ENCODE results near the gene BTBD16. TPM values are rescaled to one million over a fixed set of nuclear protein-coding genes. Genes with fewer than 3 reads are reported as not detected.

BTBD16 gene
- total RNA-seq, 2 donors from 2014 or later = 0.62 TPM; not detected in 1

DNA sequence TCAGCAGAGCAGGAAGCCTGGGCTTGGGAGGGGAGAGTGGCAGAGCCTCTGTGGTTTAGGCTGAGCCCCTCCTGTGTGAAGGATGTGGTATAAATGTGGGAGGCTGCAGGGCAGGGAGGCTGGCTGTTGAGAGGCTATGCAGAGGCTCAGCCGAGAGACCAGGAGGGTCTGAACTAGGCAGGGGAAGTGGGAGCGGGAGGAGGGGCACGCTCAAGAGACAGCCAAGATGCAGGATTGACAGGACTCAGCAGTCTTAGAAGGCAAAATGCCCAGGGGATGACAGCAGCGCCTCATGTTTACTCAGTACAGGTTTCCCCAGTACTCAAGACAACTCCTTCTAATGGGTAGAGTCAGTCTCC lies 24.3 kb downstream of the BTBD16 start:
- TF ChIP-seq POLR2A (IDR thresholded peaks at IDR 0.05) (no peak), POLR2AphosphoS5 (IDR thresholded peaks at IDR 0.05) (no peak)
- TF ChIP-seq, protein P1, sequence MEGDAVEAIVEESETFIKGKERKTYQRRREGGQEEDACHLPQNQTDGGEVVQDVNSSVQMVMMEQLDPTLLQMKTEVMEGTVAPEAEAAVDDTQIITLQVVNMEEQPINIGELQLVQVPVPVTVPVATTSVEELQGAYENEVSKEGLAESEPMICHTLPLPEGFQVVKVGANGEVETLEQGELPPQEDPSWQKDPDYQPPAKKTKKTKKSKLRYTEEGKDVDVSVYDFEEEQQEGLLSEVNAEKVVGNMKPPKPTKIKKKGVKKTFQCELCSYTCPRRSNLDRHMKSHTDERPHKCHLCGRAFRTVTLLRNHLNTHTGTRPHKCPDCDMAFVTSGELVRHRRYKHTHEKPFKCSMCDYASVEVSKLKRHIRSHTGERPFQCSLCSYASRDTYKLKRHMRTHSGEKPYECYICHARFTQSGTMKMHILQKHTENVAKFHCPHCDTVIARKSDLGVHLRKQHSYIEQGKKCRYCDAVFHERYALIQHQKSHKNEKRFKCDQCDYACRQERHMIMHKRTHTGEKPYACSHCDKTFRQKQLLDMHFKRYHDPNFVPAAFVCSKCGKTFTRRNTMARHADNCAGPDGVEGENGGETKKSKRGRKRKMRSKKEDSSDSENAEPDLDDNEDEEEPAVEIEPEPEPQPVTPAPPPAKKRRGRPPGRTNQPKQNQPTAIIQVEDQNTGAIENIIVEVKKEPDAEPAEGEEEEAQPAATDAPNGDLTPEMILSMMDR (IDR thresholded peaks at IDR 0.05) = no peak
- 79% methylated on average over 4 of the region's 4 CpGs for WGBS
- no peak overlapping the region for H3K4me3 ChIP-seq
- H3K36me3 ChIP-seq = no peaks in the 10 kb centered on the region
- no peaks in the 10 kb centered on the region for H3K9me3 ChIP-seq
- no peaks in the 10 kb centered on the region for H3K4me1 ChIP-seq (replicated peaks)
- no peak for DNase-seq (ENCODE audit: low spot score)
- no peaks in the 10 kb centered on the region for H3K27me3 ChIP-seq (replicated peaks; ENCODE audit: insufficient read depth)
- intact Hi-C loops (cut with DNase I) = loop anchor here (5.0 kb wide), 1 partner anchor 47 kb away; no protein-coding TSS in a partner anchor
- H3K27ac ChIP-seq = no peak overlapping the region

DNA sequence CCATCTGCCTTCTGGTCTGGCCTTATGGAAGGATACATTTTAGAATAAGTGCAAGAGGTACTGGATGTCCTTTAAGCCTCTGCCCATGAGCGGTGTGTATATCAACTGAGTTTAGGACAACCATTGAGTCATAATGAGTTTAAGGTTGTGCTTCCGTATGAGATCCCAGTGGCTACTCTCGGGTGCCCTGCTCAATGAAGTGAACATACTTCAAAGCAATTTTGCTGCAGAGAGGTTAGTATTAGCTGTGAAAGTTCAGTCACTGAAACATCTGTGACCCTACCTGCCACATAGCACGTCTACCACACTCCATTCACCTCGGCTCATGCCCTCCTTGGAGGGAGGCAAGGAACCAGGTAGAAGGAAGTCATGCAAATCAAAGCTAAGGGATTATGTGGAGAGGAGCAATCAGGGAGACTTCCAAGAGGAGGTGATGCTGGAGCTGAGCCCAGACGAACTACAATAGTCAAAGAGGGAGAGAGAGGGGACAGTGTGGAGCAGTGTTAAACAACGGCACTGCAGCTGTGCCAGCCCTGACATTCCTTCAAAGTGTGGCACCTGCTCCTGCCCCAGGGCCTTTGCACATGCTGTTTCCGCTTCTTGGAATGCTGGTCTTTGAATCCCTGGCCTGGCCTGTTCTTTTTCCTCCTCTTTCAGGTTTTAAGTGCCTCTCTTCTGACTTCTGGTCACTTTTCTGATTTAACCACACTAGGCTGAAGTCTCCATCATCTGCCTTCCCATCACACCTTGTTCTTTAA lies 25.4 kb downstream of the BTBD16 start:
- intact Hi-C loops (cut with DNase I) = loop anchor here (5.0 kb wide), 1 partner anchor 46 kb away; no protein-coding TSS in a partner anchor
- Histone ChIP-seq H3K27ac (no peak overlapping the region), H3K4me3 (no peak overlapping the region), H3K9me3 (no peaks in the 10 kb centered on the region), H3K4me1 (replicated peaks) (no peaks in the 10 kb centered on the region), H3K27me3 (replicated peaks; ENCODE audit: insufficient read depth) (no peaks in the 10 kb centered on the region), H3K36me3 (no peaks in the 10 kb centered on the region)
- 89% methylated on average over 7 of the region's 8 CpGs for WGBS
- no peak for DNase-seq (ENCODE audit: low spot score)
- TF ChIP-seq, protein P1 (IDR thresholded peaks at IDR 0.05) = no peak
- TF ChIP-seq POLR2A (IDR thresholded peaks at IDR 0.05) = no peak
- no peak for TF ChIP-seq POLR2AphosphoS5 (IDR thresholded peaks at IDR 0.05)

DNA sequence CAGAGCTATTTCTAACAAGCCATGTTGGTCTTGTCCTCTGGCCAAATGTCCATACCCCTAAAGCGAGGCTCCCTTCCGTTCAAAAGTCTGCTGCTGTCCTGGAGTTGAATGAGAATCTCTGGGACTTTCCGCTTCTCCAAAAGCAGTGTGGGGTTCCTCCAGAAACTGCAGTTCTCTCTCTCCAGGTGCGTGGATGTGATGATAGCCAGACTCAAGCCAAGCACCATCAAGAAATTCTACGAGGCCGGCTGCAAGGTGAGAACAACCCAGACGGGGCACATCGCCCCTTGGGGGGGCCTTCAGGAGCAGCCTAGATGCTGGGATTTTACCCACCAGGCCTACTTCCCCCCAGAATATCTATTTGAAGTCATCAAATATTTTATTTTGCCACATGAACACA lies 26.5 kb downstream of the BTBD16 start:
- Histone ChIP-seq H3K9me3 (no peaks in the 10 kb centered on the region), H3K36me3 (no peaks in the 10 kb centered on the region), H3K4me1 (replicated peaks) (no peaks in the 10 kb centered on the region), H3K27ac (no peak overlapping the region), H3K27me3 (replicated peaks; ENCODE audit: insufficient read depth) (no peaks in the 10 kb centered on the region), H3K4me3 (no peak overlapping the region)
- intact Hi-C loops (cut with DNase I) = loop anchor here (5.0 kb wide), 1 partner anchor 45 kb away; no protein-coding TSS in a partner anchor
- WGBS = 84% methylated on average over 8 of the region's 8 CpGs
- TF ChIP-seq, protein P1 (IDR thresholded peaks at IDR 0.05) = no peak
- TF ChIP-seq POLR2AphosphoS5 (IDR thresholded peaks at IDR 0.05) (no peak), POLR2A (IDR thresholded peaks at IDR 0.05) (no peak)
- no peak for DNase-seq (ENCODE audit: low spot score)

- Histone ChIP-seq H3K4me1 (replicated peaks) (no peaks in the 10 kb centered on the region), H3K27ac (no peak overlapping the region), H3K4me3 (no peak overlapping the region), H3K36me3 (no peaks in the 10 kb centered on the region), H3K27me3 (replicated peaks; ENCODE audit: insufficient read depth) (no peaks in the 10 kb centered on the region), H3K9me3 (no peaks in the 10 kb centered on the region)
- TF ChIP-seq POLR2AphosphoS5 (IDR thresholded peaks at IDR 0.05) (no peak), POLR2A (IDR thresholded peaks at IDR 0.05) (no peak)
- TF ChIP-seq, protein P1 (IDR thresholded peaks at IDR 0.05) = no peak
- intact Hi-C loops (cut with DNase I) = loop anchor here (2.0 to 5.0 kb wide), 2 partner anchors 44 to 267 kb away; no protein-coding TSS in a partner anchor
- WGBS = 94% methylated on average over 6 of the region's 6 CpGs
- no peak for DNase-seq (ENCODE audit: low spot score)
Measured at GRCh38 chr10:122298206-122298597, 27.1 kb downstream of the BTBD16 start.

Measured in prostate gland (tissue), 2 donors.